GM21528 (cell line): ENCODE measurements around the gene ACOT7.
"Not testable (repeated sequence)": the region's sequence is repeated elsewhere in the genome, so short reads cannot be mapped to it uniquely, and the experiment has no call there.

Experiments used
- ATAC-seq: cut with Tn5 transposase; IDR thresholded peaks from one replicate; pipeline ENCODE4 v1.9.1; 2021; ENCODE audit warnings: mild to moderate bottlenecking, moderate library complexity; ENCODE audit not compliant: unreplicated experiment, low FRiP score

Gene ACOT7

GRCh38 chr1:6317098-6317760, 76.3 kb downstream of the ACOT7 start:
- ATAC-seq = no peak

DNA sequence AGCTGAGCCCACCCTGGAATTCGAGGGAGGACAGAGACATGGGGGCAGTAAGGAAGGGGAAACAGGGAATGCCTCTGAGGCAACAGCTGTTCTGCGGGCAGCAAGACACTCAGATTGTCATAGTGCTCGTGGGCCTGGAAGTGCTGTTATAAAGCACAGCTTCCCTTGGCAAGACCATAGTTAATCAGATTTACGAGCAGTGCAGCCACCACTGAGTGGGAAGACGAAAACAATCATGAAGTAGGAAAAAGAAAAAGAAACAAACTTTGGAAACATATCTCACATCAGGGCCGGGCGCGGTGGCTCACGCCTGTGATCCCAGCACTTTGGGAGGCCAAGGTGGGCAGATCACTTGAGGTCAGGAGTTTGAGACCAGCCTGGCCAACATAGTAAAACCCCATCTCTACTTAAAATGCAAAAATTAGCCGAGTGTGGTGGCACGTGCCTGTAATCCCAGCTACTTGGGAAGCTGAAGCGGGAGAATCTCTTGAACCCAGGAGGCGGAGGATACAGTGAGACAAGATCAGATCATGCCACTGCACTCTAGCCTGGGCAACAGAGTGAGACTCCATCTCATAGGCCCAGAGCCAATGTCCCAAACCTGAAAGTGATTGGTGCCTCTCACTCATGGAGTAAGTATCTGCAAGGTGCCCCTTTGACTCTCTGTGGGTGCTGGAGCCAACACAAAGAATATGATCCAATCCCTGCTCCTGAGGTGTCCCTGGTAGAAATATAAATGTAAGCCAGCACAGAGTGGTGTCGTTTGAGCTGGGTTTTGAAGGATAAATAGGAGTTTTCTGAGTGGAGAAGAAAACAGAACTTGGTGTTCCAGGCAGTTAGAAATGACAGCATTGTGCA, 77.1 kb downstream of the ACOT7 start:
- ATAC-seq = no peak

GRCh38 chr1:6314503-6314902, 79.1 kb downstream of the ACOT7 start:
- ATAC-seq = no peak

DNA sequence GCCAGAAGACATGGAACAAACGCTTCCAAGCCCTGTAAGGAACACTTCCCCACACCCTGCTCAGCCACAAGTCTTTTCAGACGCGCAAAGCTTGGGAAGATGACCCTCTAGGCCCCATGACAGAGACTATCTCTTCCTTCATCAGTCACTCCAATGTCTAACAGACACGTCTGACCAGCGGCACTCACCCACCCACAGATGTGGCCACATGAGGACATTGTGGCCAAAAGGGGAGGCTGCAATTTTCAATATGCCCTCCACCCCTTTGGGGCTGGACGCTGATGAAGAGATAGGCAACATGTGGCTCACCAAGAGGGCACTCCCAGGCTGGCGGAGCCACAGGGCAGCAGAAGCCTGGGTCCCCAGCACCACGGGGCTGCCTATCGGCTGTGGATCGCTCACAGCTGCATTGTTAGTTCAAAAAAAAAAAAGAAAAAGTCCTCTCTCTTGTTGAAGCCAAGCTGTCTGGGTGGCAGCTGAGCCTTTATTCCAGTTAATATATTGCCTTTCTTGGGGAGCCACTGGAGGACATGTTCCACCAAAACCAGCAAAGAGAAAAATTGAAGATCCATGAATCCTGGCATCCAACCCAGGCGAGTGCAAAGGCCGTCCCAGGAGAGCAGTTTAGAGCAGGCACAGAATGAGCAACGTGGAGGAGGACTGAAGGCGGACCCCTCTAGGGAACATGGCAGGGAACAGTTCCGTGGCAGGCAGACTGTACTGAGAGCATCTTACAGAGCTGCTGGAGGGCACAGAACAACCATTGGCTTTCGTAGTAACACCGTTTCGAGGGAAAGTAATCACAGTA, 80.0 kb downstream of the ACOT7 start:
- no peak for ATAC-seq

- ATAC-seq = no peak
Measured at GRCh38 chr1:6310116-6310848, 83.3 kb downstream of the ACOT7 start.

DNA sequence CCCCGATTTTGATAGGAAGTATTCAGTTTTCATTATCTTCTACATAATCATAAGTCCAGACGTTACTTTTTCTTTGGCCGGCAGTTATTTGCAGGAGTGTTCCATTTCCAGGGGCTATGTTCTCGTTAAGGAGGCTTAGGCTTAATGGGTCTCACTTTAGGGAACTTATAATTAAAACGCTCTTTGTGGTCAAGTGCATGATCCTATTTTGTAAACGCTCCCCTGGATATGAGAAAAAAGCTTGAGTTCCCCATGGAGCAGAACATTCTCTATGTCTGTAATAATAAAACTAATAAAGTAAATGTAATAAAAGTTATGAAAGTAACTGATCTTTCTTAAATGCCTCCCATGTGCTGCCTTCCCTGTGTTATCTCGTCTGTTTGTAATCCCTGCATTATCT, 84.0 kb downstream of the ACOT7 start:
- ATAC-seq = no peak

- ATAC-seq = no peak
Measured at GRCh38 chr1:6308449-6308848, 85.1 kb downstream of the ACOT7 start.

GRCh38 chr1:6307682-6308081, 85.9 kb downstream of the ACOT7 start:
- ATAC-seq = not testable (repeated sequence)

DNA sequence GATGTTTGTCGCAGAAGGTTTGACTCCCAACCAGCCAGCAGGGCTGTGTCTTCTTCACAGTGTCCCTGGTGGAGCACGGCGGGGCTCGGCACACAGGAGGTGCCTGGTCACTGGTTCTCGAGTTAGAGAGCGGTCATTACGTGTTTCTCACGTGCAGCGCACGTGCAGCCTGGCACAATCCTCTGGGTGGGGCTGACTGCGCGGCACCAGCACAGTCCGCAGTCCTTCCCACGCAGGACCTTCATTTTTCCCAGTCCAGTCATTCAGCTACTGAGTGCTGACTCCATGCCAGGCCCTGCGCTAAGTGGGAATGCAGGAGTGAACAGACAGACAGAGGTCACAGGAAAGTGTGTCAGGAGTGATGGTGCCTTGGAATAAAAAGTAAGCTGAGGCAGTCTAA, 86.5 kb downstream of the ACOT7 start:
- ATAC-seq = no peak

DNA sequence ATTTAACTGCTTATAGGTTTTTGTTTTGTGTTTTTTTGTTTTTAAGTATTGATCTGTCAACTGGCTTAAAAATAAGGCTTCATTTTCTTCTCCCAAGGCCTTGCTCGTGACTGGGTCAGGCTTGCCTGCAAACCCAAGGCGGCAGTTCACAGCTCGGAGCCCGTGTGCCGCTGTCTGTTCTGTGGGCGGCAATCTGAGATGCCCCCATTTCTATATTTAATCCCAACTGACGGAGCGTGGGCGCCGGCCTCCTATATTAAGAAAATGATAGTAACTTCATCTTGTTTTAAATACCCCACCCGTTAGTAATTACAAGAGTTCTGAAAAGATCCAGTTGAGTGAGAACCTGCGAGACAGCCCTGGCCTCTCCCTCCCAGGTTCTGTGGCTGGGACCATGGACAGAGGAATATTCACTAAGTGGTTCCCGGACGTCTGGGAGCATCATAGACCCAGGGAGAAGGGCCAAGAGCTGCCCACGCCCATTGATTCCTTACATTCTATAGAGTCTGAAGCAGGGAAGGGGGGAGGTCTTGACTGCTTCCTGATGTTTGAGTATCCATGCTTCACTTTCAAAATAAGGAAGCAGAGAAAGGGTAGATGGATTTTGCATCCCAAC, 90.1 kb downstream of the ACOT7 start:
- ATAC-seq = no peak

DNA sequence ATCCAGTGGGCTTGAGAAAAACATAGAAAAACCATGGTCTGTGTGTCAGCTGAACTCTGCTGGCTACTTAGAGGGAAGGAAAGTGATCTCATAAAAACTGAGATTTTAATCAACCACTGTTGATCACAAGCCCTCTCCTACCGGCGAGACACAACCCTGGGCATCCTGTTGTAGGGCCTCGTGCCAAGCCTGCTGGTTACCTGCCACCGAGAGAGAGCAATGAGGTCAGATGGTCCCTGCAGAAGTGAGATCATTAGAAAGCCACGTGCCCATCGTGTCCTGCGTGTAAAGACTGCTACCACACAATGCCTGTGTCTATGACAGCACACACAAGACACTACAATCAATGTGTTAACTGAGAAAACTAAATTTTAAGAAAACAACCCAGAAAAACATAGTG, 91.0 kb downstream of the ACOT7 start:
- ATAC-seq = no peak

DNA sequence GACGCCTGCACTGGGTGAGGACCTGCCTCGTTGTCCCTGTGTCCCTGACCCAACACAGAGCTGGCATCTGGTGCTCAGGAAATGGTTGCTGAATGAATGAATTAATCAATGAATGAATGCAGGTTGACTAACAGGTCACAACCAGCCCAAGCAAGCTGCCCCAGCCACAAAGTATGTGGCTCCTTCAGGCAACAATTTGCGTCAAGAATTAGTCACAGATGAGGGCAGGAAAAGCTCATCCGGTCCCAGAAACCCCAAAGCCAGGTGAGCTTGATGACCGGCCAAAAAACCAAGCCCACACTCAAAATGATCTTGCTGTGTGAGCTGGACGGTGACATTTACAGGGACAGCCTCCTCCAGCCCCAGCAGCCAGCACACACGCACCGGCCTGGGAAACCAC, 92.0 kb downstream of the ACOT7 start:
- ATAC-seq = no peak

DNA sequence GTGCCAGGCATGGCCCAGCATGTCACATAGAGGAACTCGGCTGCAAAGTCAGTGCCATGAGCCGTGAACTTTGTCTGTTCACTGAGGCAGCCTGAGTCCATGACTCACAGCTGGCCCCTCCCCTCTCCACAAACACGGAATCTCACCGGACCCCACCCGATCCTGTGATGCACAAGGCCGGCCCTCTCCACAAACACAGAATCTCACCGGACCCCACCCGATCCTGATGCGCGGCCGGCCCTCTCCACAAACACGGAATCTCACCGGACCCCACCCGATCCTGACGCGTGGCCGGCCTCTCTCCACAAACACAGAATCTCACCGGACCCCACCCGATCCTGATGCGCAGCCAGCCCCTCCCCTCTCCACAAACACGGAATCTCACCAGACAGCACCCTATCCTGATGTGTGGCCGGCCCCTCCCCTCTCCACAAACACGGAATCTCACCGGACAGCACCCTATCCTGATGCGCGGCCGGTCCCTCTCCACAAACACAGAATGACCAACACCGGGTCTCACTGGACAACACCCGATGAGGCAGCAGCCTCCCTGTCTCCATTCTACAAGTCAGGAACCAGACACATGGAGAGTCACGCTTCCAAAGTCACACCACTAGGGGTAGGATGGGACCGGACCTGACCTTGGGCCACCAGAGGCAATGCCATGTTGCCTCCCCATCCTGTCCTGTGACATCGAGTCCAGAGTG, 93.1 kb downstream of the ACOT7 start:
- no peak for ATAC-seq

GRCh38 chr1:6299557-6300165, 93.9 kb downstream of the ACOT7 start:
- ATAC-seq = no peak

GRCh38 chr1:6298940-6299465, 94.6 kb downstream of the ACOT7 start:
- ATAC-seq = no peak

DNA sequence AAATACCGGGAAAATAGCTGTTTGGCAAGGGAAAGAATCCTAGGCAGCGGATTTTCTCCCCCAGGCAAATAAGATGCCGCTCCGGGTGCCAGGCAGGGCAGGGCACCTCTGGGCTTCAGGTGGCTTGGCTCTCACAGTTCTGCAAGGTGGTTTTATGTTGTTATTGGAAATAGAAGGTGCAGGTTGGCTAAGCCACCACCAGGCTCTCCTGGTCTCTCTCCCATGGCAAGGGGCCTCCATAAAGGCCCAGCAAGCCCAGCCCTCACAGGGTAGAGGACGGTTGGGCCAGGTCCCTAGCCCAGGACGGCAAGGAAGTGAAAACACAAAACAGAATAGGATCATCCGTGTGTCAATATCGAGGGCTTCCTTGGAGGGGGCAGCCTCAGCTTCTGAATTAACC, 95.0 kb downstream of the ACOT7 start:
- ATAC-seq = no peak

GRCh38 chr1:6295910-6296309, 97.7 kb downstream of the ACOT7 start:
- ATAC-seq = no peak

GRCh38 chr1:6294890-6295556, 98.5 kb downstream of the ACOT7 start:
- ATAC-seq = no peak
